GM18873 (cell line): ENCODE measurements around the gene PRKCA.
"Not testable (repeated sequence)": the region's sequence is repeated elsewhere in the genome, so short reads cannot be mapped to it uniquely, and the experiment has no call there.

Experiments used
- ATAC-seq: cut with Tn5 transposase; IDR thresholded peaks from one replicate; pipeline ENCODE4 v1.9.1; 2021; ENCODE audit warnings: mild to moderate bottlenecking, moderate library complexity, moderate number of reproducible peaks; ENCODE audit not compliant: unreplicated experiment, low FRiP score

PRKCA gene

GRCh38 chr17:66451188-66452149 is 149.1 kb downstream of the PRKCA start:
- ATAC-seq, result no peak

GRCh38 chr17:66455060-66455459 is 152.6 kb downstream of the PRKCA start:
- no peak for ATAC-seq

- ATAC-seq, result not testable (repeated sequence)
Measured at GRCh38 chr17:66457499-66457898, 155.1 kb downstream of the PRKCA start.

GRCh38 chr17:66458782-66459181 is 156.4 kb downstream of the PRKCA start:
- no peak for ATAC-seq

GRCh38 chr17:66459811-66460270 is 157.4 kb downstream of the PRKCA start:
- ATAC-seq, result no peak

GRCh38 chr17:66460558-66460957 is 158.1 kb downstream of the PRKCA start:
- no peak for ATAC-seq

GRCh38 chr17:66461343-66461995 is 159.1 kb downstream of the PRKCA start:
- no peak for ATAC-seq

GRCh38 chr17:66462010-66462409 is 159.6 kb downstream of the PRKCA start:
- ATAC-seq, result no peak

GRCh38 chr17:66464921-66465320 is 162.5 kb downstream of the PRKCA start:
- ATAC-seq, result no peak

- ATAC-seq, result no peak
Measured at GRCh38 chr17:66465701-66466100, 163.3 kb downstream of the PRKCA start.

- no peak for ATAC-seq
Measured at GRCh38 chr17:66466106-66466820, 163.8 kb downstream of the PRKCA start.

GRCh38 chr17:66466840-66467367 is 164.5 kb downstream of the PRKCA start:
- no peak for ATAC-seq

- ATAC-seq, result no peak
Measured at GRCh38 chr17:66467766-66468165, 165.4 kb downstream of the PRKCA start.

- no peak for ATAC-seq
Measured at GRCh38 chr17:66468241-66469087, 166.1 kb downstream of the PRKCA start.

- ATAC-seq, result no peak
Measured at GRCh38 chr17:66469088-66469442, 166.7 kb downstream of the PRKCA start.

GRCh38 chr17:66469461-66469860 is 167.0 kb downstream of the PRKCA start:
- ATAC-seq, result no peak

- ATAC-seq, result no peak
Measured at GRCh38 chr17:66469890-66470289, 167.5 kb downstream of the PRKCA start.

GRCh38 chr17:66472123-66472522 is 169.7 kb downstream of the PRKCA start:
- no peak for ATAC-seq

- no peak for ATAC-seq
Measured at GRCh38 chr17:66474258-66474657, 171.8 kb downstream of the PRKCA start.
